ENCODE data around the gene CEBPA. TPM values are rescaled to one million over a fixed set of nuclear protein-coding genes. Genes with fewer than 3 reads are reported as not detected.

CEBPA gene
- total RNA-seq, 2 donors from 2014 or later = 67.1 to 76.4 TPM

DNA sequence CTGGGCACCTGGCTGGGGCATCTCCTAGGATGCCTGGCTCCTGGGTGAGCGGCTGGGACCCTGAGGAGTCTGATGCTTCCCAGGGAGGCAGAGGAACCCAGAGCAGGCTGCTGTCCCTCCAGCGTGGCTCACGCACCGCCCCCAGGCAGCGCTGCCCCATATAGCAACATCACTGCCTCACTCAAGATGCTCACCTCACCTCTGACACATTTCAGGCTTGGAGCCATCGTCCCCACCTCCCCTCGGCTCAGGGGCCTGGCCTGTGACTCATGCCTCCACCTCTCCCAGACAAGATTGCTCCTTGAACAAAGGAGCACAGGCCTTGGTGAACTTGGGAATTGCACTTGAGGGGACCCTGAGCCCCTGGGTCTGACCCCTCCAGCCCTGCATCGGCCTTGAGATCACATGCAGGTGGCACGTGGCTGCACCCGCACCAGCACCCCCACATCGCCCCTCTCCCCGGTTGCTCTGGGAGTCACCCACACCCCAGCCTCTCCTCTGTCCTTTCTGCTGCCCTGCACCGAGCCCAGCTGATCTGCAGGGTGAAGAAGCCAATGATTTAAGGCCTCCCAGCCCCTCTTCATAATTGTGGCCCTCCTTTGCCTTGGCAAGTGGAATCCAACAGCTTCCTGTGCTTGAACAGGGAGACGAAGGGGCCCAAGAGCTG lies 11.2 kb downstream of the CEBPA start:
- no peak overlapping the region for H3K4me3 ChIP-seq
- H3K4me1 ChIP-seq = peaks cover 30% of the 10 kb centered on the region
- intact Hi-C loops (cut with DNase I) = no loop called here
- no peaks in the 10 kb centered on the region for H3K27me3 ChIP-seq
- no peaks in the 10 kb centered on the region for H3K36me3 ChIP-seq
- H3K27ac ChIP-seq = peak overlapping the region; percentile 98
- H3K9me3 ChIP-seq = no peaks in the 10 kb centered on the region
- TF ChIP-seq, protein P1, sequence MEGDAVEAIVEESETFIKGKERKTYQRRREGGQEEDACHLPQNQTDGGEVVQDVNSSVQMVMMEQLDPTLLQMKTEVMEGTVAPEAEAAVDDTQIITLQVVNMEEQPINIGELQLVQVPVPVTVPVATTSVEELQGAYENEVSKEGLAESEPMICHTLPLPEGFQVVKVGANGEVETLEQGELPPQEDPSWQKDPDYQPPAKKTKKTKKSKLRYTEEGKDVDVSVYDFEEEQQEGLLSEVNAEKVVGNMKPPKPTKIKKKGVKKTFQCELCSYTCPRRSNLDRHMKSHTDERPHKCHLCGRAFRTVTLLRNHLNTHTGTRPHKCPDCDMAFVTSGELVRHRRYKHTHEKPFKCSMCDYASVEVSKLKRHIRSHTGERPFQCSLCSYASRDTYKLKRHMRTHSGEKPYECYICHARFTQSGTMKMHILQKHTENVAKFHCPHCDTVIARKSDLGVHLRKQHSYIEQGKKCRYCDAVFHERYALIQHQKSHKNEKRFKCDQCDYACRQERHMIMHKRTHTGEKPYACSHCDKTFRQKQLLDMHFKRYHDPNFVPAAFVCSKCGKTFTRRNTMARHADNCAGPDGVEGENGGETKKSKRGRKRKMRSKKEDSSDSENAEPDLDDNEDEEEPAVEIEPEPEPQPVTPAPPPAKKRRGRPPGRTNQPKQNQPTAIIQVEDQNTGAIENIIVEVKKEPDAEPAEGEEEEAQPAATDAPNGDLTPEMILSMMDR (IDR thresholded peaks at IDR 0.05) = no peak
- peak overlapping the region; percentile 56 to 79 for H3K9ac ChIP-seq (ENCODE audit: low read depth in 2 of 2, low read length in 2 of 2)
- DNase-seq = peak; percentile 86

- Histone ChIP-seq H3K9me3 (no peaks in the 10 kb centered on the region), H3K27me3 (no peaks in the 10 kb centered on the region), H3K4me3 (no peak overlapping the region), H3K4me1 (peaks cover 36% of the 10 kb centered on the region), H3K36me3 (no peaks in the 10 kb centered on the region), H3K9ac (ENCODE audit: low read depth in 2 of 2, low read length in 2 of 2) (peak overlapping the region in 1 of 2 donors; percentile 79), H3K27ac (peak overlapping the region; percentile 98)
- intact Hi-C loops (cut with DNase I) = no loop called here
- TF ChIP-seq, protein P1 (IDR thresholded peaks at IDR 0.05) = no peak
- DNase-seq = peak; percentile 61
Measured at GRCh38 chr19:33290082-33290815, 12.1 kb downstream of the CEBPA start.

DNA sequence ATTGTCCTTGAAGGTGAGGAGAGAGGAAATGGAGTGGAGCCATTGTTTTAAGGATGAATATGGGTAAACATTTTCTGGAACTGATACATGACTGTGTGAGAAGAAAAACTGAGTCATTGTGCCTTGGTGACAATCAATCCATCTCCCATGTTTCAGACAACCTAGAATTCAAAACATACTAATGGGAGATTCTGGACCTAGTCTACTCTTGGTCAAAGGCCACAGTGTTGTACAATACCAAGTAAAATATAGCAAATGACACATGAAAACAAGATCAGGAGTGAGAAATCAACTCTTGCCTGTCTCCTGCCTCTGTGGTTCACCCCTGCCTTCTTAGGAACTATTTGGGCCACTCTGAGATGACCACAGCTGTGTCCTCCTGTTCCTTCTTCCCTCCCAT lies 13.1 kb downstream of the CEBPA start:
- no peak overlapping the region for H3K4me3 ChIP-seq
- H3K4me1 ChIP-seq = peaks cover 36% of the 10 kb centered on the region
- H3K27ac ChIP-seq = no peak overlapping the region
- H3K36me3 ChIP-seq = no peaks in the 10 kb centered on the region
- no peaks in the 10 kb centered on the region for H3K27me3 ChIP-seq
- no peaks in the 10 kb centered on the region for H3K9me3 ChIP-seq
- intact Hi-C loops (cut with DNase I) = no loop called here
- H3K9ac ChIP-seq (ENCODE audit: low read depth in 2 of 2, low read length in 2 of 2) = peak overlapping the region in 1 of 2 donors; percentile 79
- TF ChIP-seq, protein P1 (IDR thresholded peaks at IDR 0.05) = no peak
- DNase-seq = no peak

DNA sequence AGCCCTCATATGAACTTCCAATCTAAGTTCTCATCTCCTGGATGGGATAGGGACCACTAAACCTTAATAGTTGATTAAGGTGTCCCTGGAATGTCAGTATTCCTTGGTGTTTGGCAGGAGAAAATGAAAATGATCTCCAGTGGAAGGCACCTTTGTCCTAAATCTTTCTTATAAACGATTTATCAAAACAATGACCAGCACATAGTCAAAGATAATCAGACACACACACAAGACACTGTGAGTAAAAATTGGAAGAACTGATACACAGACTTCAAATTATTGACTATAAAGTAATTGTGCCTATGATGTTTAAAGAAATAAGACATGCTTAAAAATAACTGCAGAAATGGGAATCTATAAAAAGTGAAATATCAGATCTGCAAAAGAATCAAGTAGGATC lies 13.7 kb downstream of the CEBPA start:
- DNase-seq = no peak
- intact Hi-C loops (cut with DNase I) = no loop called here
- Histone ChIP-seq H3K4me1 (peaks cover 32% of the 10 kb centered on the region), H3K27ac (no peak overlapping the region), H3K27me3 (no peaks in the 10 kb centered on the region), H3K4me3 (no peak overlapping the region), H3K36me3 (no peaks in the 10 kb centered on the region), H3K9me3 (no peaks in the 10 kb centered on the region), H3K9ac (ENCODE audit: low read depth in 2 of 2, low read length in 2 of 2) (no peak overlapping the region)
- TF ChIP-seq, protein P1 (IDR thresholded peaks at IDR 0.05) = no peak

GRCh38 chr19:33287927-33288326 lies 14.4 kb downstream of the CEBPA start:
- intact Hi-C loops (cut with DNase I) = no loop called here
- H3K27ac ChIP-seq = no peak overlapping the region
- no peak for DNase-seq
- no peaks in the 10 kb centered on the region for H3K36me3 ChIP-seq
- H3K9me3 ChIP-seq = no peaks in the 10 kb centered on the region
- H3K9ac ChIP-seq (ENCODE audit: low read depth in 2 of 2, low read length in 2 of 2) = no peak overlapping the region
- H3K4me3 ChIP-seq = no peak overlapping the region
- no peaks in the 10 kb centered on the region for H3K27me3 ChIP-seq
- TF ChIP-seq, protein P1 (IDR thresholded peaks at IDR 0.05) = no peak
- H3K4me1 ChIP-seq = peaks cover 29% of the 10 kb centered on the region
